DMS 273 treated with DMSO at 0.1 percent for 48 hours (cell line): Measurements from ENCODE around the gene GALNT17.

Experiments
- DNase-seq: peaks from one replicate; lab custom pipeline; 2025; lab: John Stamatoyannopoulos, UW

GALNT17 gene

GRCh38 chr7:71461572-71461971 is 329.6 kb downstream of the GALNT17 start:
- DNase-seq: no peak

- no peak for DNase-seq
Measured at GRCh38 chr7:71465741-71466189, 333.8 kb downstream of the GALNT17 start.

DNA sequence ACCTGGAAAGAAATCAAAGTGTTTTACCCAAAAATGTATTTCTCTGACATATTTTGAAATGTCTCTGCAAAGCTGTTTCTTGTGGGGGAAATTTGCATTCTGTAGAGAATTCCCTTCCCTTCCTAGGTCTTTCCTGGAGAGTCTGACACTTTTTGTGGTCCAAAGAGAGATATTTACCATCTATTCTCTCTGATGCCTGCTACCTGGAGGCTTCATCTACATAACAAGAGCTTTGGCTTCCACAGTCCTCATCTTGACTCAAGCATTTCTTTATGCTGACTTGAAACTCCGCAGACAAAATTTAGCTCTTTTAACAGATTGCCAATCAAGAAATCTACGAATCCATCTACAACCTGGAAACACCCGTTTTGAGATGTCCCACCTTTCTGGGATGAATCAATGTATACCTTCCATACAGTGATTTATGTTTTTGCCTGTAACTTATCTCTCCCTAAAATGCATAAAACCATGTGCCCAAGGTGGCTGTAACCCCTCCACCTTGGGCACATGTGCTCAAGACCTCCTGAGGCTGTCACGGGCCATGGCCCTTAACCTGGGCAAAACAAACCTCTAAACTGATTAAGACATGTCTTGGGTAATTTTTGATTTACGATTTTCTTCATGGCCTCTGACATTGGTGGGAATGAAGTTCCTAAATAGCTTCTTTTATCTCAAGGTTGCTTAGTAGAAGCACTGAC is 334.7 kb downstream of the GALNT17 start:
- no peak for DNase-seq

GRCh38 chr7:71470326-71470725 is 338.4 kb downstream of the GALNT17 start:
- DNase-seq: no peak

DNA sequence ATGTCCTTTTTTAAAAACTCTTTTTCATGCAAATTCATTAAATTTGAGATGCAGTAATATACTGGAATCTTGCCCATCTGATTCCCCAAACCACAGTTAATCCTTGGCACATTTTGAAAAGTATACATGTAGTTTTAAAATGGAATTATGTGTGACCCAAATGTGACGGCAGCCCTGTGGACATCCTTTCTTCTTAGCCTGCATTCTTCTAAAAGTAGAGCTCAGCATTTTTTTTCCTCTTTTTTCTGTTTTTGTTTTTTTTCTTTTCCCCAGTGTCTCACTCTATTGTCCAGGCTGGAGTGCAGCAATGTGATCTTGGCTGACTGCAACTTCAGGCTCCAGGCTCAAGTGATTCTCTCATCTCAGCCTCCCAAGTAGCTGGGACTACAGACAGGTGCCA is 338.9 kb downstream of the GALNT17 start:
- DNase-seq: no peak

GRCh38 chr7:71472962-71473361 is 341.0 kb downstream of the GALNT17 start:
- DNase-seq: no peak

- no peak for DNase-seq
Measured at GRCh38 chr7:71473366-71473967, 341.5 kb downstream of the GALNT17 start.

DNA sequence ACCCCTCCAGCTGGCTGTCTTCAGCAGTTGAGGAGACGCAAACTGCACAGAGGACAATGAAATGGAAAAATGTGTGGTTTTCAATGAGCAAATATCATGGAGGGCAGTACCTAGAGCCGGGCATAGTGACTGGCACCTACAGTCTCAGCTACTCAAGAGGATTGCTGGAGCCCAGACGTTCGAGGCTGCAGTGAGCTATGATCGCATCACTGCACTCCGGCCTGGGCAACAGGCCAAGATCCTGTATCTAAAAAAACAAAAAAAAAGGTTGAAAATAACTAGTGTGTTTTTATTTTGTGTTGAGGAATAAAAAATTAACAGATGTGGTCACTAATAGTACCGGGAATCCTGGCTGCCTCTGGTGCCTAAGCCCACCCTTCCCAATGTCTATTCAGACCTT is 345.5 kb downstream of the GALNT17 start:
- no peak for DNase-seq

GRCh38 chr7:71479231-71479630 is 347.3 kb downstream of the GALNT17 start:
- DNase-seq: no peak

DNA sequence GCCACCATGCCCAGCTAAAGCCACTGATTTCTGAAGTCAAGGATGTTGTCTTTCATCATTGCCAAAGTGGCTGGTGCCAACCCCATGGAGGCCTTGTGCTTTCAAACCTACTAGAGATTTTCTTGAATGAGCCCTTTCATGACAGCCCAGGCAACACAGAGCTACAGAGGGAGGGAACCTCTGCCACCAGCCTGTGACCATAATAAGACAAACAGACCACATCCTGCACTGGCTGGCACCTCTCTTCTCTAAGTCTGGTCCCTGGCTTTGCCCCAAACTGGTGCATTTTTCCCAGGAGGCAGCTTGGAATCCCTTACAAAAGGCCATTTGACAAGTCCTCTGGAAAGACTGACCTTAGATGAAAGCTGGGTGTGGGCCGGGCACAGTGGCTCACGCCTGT is 348.8 kb downstream of the GALNT17 start:
- no peak for DNase-seq

DNA sequence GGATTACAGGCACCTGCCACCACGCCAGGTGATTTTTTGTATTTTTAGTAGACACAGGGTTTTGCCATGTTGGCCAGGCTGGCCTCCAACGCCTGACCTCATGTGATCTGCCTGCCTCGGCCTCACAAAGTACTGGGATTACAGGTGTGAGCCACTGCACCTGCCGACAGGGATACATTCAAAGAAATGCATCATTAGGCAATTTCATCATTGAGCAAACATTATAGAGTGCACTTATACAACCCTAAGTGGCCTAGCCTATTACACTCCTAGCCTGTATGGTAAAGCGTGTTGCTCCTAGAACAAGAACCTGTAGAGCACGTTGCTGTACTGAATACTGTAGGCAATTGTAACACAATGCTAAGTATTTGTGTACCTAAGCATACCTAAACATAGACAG is 350.3 kb downstream of the GALNT17 start:
- DNase-seq: no peak

DNA sequence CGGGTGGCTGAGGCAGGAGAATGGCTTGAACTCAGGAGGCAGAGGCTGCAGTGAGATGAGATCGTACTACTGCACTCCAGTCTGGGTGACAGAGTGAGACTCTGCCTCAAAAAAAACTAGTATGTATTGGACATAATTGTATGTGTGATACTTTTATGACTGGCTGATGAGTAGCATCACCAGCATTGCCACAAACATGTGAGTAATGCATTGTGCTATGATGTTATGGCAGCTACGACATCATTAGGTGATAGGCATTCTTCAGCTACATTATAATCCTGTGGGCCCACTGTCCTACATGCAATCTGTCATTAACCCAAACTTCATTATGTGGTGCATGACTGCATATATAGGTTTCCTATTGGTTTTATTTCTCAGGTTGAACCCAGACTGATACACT is 352.4 kb downstream of the GALNT17 start:
- no peak for DNase-seq

- no peak for DNase-seq
Measured at GRCh38 chr7:71485586-71485985, 353.6 kb downstream of the GALNT17 start.

GRCh38 chr7:71486414-71486813 is 354.5 kb downstream of the GALNT17 start:
- no peak for DNase-seq

- DNase-seq: no peak
Measured at GRCh38 chr7:71486856-71487628, 355.1 kb downstream of the GALNT17 start.

- DNase-seq: no peak
Measured at GRCh38 chr7:71488308-71488707, 356.4 kb downstream of the GALNT17 start.

DNA sequence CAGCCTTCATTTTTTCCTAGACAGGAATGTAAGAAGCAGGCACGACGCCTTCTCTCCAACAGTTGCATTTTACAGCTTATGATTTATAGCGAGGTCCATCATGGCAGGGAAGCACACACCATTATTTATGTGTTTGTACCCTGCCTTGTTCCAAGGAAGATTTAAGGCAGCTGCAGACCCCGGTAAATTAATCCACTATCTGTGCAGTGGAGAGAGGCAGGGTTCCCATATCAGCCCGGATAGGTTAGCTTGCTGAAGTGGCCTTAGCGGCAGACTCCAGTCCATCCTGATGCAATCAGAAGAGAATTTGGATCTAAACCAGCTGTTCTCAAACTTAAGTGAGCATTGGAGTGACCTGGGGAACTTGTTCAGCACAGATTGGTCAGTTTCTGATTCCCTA is 359.4 kb downstream of the GALNT17 start:
- DNase-seq: no peak

DNA sequence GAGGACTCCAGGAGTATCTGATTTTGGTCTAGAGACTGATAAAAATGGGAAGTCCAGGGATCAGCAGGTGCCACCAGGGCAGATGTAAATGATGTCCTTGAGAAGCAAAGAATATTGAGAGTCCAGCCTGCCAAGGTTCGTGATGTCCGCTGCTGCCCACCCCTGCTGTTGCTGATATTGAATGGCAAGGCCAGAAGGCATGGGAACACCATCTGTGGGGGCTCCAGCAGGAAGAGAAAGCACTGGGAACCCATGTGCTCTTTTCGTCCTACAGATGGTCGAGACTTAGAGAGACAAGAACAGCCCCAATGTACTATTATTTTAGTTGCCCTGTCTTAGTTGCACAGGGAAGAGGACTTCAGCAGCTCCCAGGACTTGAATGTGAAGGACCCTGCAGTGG is 363.9 kb downstream of the GALNT17 start:
- peak; percentile 77 for DNase-seq

DNA sequence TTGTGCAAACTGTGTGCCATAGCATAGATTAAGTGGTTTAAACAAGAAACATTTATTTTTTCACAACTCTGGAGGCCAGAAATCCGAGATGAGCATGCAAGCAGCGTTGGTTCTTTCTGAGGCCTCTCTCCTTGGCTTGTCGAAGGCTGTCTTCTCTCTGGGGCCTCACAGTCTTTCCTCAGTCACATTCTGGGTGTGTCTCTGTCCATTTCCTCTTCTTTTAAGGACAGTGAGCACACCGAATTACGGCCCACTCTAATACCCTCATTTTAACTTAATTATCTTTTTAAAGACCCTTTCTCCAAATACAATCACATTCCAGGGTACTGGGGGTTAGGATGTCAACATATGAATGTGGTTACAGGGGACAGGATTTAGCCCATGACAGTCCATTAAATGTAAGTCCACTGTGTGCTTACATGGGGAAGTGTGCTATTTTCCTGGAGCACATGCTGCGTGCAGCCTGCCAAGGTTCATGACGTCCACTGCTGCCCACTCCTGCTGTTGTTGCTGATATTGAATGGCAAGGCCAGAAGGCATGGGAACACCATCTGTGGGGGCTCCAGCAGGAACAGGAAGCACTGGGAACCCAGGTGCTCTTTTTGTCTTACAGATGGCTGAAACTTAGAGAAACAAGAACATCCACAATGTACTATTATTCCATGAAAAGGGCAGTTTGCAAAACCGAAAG is 365.5 kb downstream of the GALNT17 start:
- DNase-seq: peak; percentile 93

- DNase-seq: no peak
Measured at GRCh38 chr7:71498381-71498780, 366.4 kb downstream of the GALNT17 start.

DNA sequence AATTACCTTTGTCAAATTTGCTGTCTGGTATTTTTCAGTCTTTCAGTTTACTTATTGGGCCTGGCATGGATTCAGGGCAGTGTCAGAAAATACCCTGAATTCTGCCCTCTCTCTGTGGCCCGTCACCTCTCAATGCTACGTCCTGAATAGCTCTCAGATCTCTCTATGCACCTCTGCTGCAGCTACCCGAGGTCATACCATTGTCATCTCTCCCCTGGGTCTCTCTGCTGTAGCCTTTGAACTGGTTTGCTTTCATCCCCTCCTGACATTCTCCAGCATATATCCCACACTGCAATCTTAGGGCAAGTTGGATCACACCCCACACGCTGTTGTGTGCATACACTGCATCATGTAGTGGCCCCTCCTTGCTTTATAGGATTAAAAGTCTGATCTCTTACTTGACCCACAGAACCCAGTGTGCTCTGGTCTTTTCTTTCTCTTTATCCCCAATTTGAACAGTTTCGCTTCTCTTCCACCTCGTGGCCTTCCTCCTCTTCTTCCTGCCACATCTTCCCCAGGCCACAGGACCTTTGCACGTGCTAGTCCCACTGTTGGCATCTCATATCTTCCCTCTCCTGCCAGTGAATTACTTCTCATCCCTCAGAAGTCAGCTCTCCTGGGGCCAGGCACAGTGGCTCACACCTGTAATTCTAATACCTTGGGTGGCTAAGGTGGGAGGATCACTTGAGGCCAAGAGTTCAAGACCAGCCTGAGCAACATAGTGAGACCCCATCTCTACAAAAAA is 372.9 kb downstream of the GALNT17 start:
- no peak for DNase-seq

DNA sequence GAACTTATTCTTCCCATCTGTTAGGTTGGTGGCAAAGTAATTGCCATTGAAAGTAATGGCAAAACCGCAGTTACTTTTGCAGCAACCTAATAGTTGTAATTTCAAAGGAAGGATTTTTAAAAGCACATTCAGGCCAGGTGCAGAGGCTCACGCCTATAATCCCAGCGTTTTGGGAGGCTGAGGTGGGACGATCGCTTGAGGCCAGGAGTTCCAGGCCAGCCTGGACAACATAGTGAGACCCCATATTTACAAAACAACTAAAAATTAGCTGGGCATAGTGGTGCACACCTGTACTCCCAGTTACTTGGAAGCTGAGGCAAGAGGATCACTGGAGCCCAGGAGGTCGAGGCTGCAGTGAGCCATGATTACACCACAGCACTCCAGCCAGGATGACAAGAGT is 374.9 kb downstream of the GALNT17 start:
- no peak for DNase-seq
